Breast epithelium (tissue), 3 donors: ENCODE measurements around the gene MACROH2A2.
"Not testable (repeated sequence)": the region's sequence is repeated elsewhere in the genome, so short reads cannot be mapped to it uniquely, and the experiment has no call there.

Experiments used
- CTCF ChIP-seq, 3 donors: fragments of 450-650 bp; IDR thresholded peaks; one replicate each; pipeline ENCODE4 v1.5.1; 2016 to 2017; ENCODE audit warnings: antibody characterized with exemption in 3 of 3, mild to moderate bottlenecking in 3 of 3, moderate library complexity in 3 of 3
- POLR2A ChIP-seq: fragments of 450-650 bp; IDR thresholded peaks from one replicate; pipeline ENCODE4 v1.6.1; 2016; ENCODE audit warnings: antibody characterized with exemption, mild to moderate bottlenecking, moderate library complexity

GRCh38 chr10:70041739-70042138 is 10.9 kb upstream of the MACROH2A2 start:
- TF ChIP-seq CTCF (IDR thresholded peaks at IDR 0.05); POLR2A: not testable (repeated sequence)
